Stimulated activated CD8-positive, alpha-beta memory T cell treated with anti-CD3 and anti-CD28 coated beads, Interleukin-4, amount 100 ng/mL, for 1 hour (primary cell): ENCODE results near the gene CRELD1.

ENCODE experiments used
- DNase-seq, 2 donors: peaks; one replicate each; pipeline ENCODE4 v3.0.0-alpha.2; 2020; ENCODE audit warnings: low read depth in 2 of 2, low spot score in 1 of 2

The CRELD1 gene

DNA sequence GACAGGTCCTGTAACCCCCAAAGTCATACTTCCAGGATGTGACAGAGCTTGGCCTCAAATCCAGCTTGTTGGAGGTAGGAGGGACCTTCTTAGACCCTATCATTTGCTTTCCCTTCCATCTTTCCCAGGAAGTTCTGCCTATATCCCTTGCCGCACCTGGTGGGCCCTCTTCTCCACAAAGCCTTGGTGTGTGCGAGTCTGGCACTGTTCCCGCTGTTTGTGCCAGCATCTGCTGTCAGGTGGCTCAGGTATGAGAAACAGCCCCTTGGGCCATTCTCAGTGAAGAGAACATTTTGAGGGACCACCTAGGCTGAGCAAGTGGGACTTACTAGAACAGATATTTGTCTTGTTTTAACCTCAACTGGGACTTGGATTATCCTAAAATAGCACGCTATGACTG is 29.7 kb upstream of the CRELD1 start:
- DNase-seq: no peak

DNA sequence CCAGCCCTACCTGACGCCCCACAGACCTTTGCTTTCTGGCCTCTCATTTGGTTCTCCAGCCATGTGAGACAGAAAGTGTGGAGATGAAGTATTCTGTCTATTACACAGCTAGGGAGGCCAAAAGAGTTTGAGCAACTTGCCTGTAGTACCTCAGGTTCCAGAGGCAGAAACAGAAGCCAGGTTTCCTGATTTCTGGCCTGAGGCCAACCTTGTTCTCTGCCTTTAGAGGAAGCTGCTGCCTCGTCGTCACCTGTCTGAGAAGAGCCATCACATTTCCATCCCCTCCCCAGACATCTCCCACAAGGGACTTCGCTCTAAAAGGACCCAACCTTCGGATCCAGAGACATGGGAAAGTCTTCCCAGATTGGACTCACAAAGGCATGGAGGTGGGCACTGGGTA is 27.2 kb upstream of the CRELD1 start:
- DNase-seq: no peak

DNA sequence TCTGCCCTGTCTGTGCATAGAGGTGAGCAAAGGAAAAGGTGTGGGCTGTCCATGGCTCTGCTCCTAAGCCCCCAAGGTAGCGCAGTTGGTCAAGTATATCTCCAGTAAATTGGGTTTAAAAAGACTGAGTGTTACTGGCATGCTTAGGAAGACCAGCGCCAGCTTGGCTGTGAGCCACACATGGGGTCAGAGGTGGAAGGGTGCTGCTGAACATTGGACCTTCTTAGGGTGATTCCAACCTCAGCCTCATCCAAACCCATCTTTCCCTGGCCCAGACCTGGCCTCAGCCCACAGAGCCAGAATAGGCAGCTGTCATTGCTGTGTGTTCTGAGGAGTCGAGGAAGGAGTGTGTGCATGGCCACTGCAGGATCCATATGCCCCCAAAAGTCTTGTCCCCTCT is 25.3 kb upstream of the CRELD1 start:
- no peak for DNase-seq

GRCh38 chr3:9909221-9910013 is 24.2 kb upstream of the CRELD1 start:
- no peak for DNase-seq

DNA sequence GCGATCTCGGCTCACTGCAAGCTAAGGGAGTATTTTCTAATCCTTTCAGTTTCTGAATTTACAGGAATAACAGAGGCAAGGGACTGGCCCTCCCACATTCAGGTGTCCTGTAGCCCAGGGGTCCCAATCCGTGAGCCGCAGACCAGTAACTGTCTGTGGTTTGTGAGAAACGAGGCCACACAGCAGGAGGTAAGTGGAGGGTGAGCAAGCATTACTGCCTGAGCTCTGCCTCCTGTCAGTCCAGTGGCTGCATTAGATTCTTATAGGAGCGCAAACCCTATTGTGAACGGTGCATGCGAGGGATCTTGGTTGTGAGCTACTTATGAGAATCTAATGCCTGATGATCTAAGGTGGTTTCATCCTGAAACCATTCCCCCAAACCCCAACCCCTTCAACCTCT is 21.8 kb upstream of the CRELD1 start:
- DNase-seq: no peak

DNA sequence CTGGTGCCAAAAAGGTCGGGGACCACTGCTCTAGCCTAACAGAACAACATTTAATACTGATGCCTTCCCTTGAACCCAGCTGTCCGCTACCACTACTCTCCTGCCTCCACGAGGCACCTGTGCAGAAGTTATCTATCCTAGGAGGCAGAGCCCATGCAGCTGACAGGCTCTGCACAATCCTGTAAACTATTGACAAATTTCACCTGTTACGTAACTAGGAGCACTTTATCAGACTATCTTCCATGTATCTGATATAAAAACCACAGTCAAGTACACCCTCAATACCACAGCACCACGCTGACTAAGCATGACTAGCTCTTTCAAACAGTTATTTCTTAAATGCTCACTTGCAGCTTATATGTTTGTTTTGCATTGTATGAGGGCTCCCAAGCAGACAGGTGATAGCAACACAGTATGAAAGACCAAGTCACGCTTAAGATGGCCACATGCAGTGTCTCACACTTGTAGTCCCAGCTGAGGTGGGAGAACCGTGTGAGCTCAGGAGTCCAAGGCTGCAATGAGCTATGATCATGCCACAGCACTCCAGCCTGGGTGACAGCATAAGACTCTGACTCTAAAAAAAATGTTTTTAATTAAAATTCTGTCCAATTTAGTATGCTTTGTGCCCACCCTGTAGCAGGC is 21.2 kb upstream of the CRELD1 start:
- no peak for DNase-seq

GRCh38 chr3:9913601-9914000 is 20.0 kb upstream of the CRELD1 start:
- no peak for DNase-seq

GRCh38 chr3:9914011-9914410 is 19.6 kb upstream of the CRELD1 start:
- DNase-seq: no peak

- DNase-seq: no peak
Measured at GRCh38 chr3:9914559-9915253, 18.9 kb upstream of the CRELD1 start.

DNA sequence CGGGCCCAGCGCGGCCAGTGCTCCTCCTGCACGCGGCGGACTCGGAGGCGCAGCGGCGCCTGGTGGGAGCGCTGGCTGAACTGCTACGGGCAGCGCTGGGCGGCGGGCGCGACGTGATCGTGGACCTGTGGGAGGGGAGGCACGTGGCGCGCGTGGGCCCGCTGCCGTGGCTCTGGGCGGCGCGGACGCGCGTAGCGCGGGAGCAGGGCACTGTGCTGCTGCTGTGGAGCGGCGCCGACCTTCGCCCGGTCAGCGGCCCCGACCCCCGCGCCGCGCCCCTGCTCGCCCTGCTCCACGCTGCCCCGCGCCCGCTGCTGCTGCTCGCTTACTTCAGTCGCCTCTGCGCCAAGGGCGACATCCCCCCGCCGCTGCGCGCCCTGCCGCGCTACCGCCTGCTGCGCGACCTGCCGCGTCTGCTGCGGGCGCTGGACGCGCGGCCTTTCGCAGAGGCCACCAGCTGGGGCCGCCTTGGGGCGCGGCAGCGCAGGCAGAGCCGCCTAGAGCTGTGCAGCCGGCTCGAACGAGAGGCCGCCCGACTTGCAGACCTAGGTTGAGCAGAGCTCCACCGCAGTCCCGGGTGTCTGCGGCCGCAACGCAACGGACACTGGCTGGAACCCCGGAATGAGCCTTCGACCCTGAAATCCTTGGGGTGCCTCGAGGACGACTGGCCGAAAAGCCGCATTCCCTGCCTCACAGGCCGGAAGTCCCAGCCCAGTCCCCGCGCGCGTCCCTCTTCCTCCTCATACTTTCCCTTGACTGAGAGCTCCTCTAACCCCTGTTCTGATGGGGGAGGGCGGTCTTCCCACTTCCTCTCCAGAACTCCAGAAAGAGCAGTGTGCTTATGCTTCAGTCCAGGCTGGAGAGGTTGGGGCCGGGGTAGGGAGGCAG is 18.1 kb upstream of the CRELD1 start:
- no peak for DNase-seq

- DNase-seq: no peak
Measured at GRCh38 chr3:9916346-9916733, 17.3 kb upstream of the CRELD1 start.

- DNase-seq: no peak
Measured at GRCh38 chr3:9916734-9917680, 16.6 kb upstream of the CRELD1 start, which contains the start of gene IL17RC. Gene IL17RC (plus strand): TSS chr3:9917098. CDS start chr3:9917316, 218 bp downstream.

DNA sequence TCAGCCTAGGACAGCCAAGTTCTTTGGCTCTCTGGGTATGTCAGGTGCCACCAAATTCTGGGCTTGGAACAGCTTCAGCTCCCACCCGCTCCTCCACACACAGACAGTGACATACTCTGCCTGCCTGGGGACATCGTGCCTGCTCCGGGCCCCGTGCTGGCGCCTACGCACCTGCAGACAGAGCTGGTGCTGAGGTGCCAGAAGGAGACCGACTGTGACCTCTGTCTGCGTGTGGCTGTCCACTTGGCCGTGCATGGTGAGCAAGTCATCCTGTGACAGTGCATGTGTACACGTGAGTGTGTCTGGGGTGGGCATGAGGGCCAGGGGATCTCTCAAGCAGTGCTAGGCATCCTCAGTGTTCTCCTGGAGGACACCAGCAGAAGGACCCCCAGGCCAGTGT is 15.8 kb upstream of the CRELD1 start:
- no peak for DNase-seq

DNA sequence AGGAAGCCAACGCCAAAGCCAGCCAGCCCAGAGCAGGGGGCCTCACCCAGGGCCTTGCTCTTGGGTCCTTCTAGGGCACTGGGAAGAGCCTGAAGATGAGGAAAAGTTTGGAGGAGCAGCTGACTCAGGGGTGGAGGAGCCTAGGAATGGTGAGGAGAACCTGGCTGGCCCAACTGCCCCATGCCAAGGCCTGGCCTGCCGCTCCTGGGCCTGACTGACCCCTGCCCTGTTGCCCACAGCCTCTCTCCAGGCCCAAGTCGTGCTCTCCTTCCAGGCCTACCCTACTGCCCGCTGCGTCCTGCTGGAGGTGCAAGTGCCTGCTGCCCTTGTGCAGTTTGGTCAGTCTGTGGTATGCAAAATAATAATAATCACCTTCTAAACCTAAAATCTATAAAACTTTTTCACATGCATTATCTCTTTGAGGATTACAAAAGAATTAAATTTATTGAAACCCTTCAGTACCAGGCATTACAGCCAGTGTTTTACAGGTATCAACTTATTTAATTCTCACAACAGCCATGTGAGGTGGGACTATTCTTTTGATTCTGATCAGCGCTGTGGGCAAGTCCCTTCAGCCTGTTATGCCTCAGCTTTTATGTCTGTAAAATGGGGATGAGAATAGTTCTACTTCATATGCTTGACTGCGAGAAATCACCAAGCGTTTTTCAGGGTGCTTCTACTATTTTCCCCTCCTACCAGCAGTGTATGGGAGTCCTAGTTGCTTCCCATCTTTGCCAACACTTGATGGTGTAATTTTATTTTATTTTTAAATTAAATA is 15.2 kb upstream of the CRELD1 start:
- no peak for DNase-seq

DNA sequence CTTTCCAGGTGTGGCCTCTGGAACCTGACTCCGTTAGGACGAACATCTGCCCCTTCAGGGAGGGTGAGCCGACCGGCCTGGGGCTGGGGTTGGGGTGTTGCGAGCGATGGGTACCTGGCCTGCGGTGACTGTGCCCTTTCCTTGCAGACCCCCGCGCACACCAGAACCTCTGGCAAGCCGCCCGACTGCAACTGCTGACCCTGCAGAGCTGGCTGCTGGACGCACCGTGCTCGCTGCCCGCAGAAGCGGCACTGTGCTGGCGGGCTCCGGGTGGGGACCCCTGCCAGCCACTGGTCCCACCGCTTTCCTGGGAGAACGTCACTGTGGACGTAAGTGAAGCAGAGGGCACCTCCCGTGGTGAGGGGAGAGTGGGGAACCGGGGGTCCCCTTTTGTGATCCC is 5.5 kb upstream of the CRELD1 start:
- no peak for DNase-seq

GRCh38 chr3:9930804-9931418 is 2.7 kb upstream of the CRELD1 start:
- no peak for DNase-seq

DNA sequence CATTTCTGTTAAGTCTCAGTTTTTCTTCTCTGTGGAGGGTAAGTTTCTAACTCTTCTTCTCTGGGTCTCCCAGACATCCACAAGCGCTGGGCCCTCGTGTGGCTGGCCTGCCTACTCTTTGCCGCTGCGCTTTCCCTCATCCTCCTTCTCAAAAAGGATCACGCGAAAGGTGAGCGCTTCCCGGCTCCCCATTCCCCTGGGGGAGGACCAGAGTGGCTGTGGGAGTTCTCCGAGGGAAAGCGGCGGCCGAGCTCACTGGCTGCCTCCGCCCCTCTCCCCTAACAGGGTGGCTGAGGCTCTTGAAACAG is 1.1 kb upstream of the CRELD1 start:
- DNase-seq: no peak

DNA sequence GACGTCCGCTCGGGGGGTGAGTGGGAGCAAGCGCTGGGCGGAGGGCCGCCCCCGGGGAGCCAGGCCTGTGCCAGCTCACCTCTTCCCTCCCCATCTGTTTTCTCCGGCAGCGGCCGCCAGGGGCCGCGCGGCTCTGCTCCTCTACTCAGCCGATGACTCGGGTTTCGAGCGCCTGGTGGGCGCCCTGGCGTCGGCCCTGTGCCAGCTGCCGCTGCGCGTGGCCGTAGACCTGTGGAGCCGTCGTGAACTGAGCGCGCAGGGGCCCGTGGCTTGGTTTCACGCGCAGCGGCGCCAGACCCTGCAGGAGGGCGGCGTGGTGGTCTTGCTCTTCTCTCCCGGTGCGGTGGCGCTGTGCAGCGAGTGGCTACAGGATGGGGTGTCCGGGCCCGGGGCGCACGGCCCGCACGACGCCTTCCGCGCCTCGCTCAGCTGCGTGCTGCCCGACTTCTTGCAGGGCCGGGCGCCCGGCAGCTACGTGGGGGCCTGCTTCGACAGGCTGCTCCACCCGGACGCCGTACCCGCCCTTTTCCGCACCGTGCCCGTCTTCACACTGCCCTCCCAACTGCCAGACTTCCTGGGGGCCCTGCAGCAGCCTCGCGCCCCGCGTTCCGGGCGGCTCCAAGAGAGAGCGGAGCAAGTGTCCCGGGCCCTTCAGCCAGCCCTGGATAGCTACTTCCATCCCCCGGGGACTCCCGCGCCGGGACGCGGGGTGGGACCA is 632 bp upstream of the CRELD1 start:
- peak; percentile 60 to 80 for DNase-seq
